Neural progenitor cell (in vitro differentiated cells): Measurements from ENCODE around the gene FAM43B. TPM values are rescaled to one million over a fixed set of nuclear protein-coding genes. Genes with fewer than 3 reads are reported as not detected.

Source experiments
- DNase-seq: peaks from one replicate; pipeline ENCODE4 v3.0.0-alpha.2; 2016; ENCODE audit warnings: low spot score
- H2AFZ ChIP-seq: fragments of 200-600 bp; sonication (generic); replicated peaks from 2 replicates; pipeline ENCODE4 v1.6.1; 2016; ENCODE audit warnings: antibody characterized with exemption
- H3F3A ChIP-seq: fragments of 200-600 bp; sonication (generic); 2 replicates; pipeline ENCODE4 v1.6.1; 2016; ENCODE audit warnings: antibody characterized with exemption, low read depth
- H3K27ac ChIP-seq: fragments of 200-600 bp; sonication (generic); 2 replicates; pipeline ENCODE4 v1.5.1; 2016; ENCODE audit warnings: mild to moderate bottlenecking
- H3K27me3 ChIP-seq: fragments of 200-600 bp; sonication (generic); 2 replicates; pipeline ENCODE4 v1.6.1; 2016; ENCODE audit warnings: mild to moderate bottlenecking, moderate library complexity
- H3K36me3 ChIP-seq: fragments of 200-600 bp; sonication (generic); 2 replicates; pipeline ENCODE4 v1.5.1; 2016
- H3K4me1 ChIP-seq: fragments of 200-600 bp; sonication (generic); 2 replicates; pipeline ENCODE4 v1.6.1; 2016; ENCODE audit warnings: mixed run types
- H3K4me2 ChIP-seq: fragments of 200-600 bp; sonication (generic); 2 replicates; pipeline ENCODE4 v1.6.1; 2016
- H3K4me3 ChIP-seq: fragments of 200-600 bp; sonication (generic); 2 replicates; pipeline ENCODE4 v1.5.1; 2016
- H3K79me2 ChIP-seq: fragments of 200-600 bp; sonication (generic); 2 replicates; pipeline ENCODE4 v1.6.1; 2016; ENCODE audit warnings: low read depth
- H3K9ac ChIP-seq: fragments of 200-600 bp; sonication (generic); 2 replicates; pipeline ENCODE4 v1.6.1; 2016
- H3K9me3 ChIP-seq: fragments of 200-600 bp; sonication (generic); 2 replicates; pipeline ENCODE4 v1.5.1; 2016; ENCODE audit warnings: low read depth
- H4K20me1 ChIP-seq: fragments of 200-600 bp; sonication (generic); 2 replicates; pipeline ENCODE4 v1.6.1; 2016; ENCODE audit warnings: low read depth
- H3K27ac Mint-ChIP-seq: 3 replicates; pipeline ENCODE4 v1.8.0; 2021; ENCODE audit warnings: mixed read lengths
- H3K27me3 Mint-ChIP-seq: 2 replicates; pipeline ENCODE4 v1.8.0; 2022; ENCODE audit warnings: low read depth, mild to moderate bottlenecking, inconsistent platforms, moderate library complexity, mixed read lengths; ENCODE audit not compliant: insufficient read depth
- H3K36me3 Mint-ChIP-seq: 3 replicates; pipeline ENCODE4 v1.8.0; 2021; ENCODE audit warnings: mixed read lengths
- H3K4me1 Mint-ChIP-seq: 3 replicates; pipeline ENCODE4 v1.8.0; 2021; ENCODE audit warnings: mixed read lengths
- H3K4me3 Mint-ChIP-seq: 3 replicates; pipeline ENCODE4 v1.8.0; 2021; ENCODE audit warnings: mild to moderate bottlenecking, moderate library complexity, mixed read lengths
- H3K9me3 Mint-ChIP-seq: 3 replicates; pipeline ENCODE4 v1.8.0; 2020; ENCODE audit warnings: mixed read lengths
- CTCF ChIP-seq: fragments of 200-600 bp; sonication (generic); IDR thresholded peaks from 2 replicates; pipeline ENCODE4 v1.5.1; 2017; ENCODE audit warnings: antibody characterized with exemption, mild to moderate bottlenecking
- EZH2 ChIP-seq: fragments of 200-600 bp; sonication (generic); IDR thresholded peaks from 2 replicates; pipeline ENCODE4 v1.6.1; 2017; ENCODE audit warnings: antibody characterized with exemption, mild to moderate bottlenecking, moderate library complexity
- EZH2phosphoT487 ChIP-seq: fragments of 200-600 bp; sonication (generic); IDR thresholded peaks from 2 replicates; pipeline ENCODE4 v1.6.1; 2017; ENCODE audit warnings: antibody characterized with exemption
- total RNA-seq: library from RNA; depleted of rRNA; stranded (reverse); fragments of >200 nt; gene quantifications from 2 replicates; pipeline ENCODE4 v1.2.3, GENCODE V29; 2015; ENCODE audit warnings: low replicate concordance

Gene FAM43B
- total RNA-seq, 1 donor from 2014 or later = not detected

GRCh38 chr1:20534659-20535417, 17.5 kb upstream of the FAM43B start:
- H3K36me3 Mint-ChIP-seq = no peaks in the 10 kb centered on the region
- no peak for DNase-seq
- H3F3A ChIP-seq = no peaks in the 10 kb centered on the region
- no peak overlapping the region for H3K4me3 Mint-ChIP-seq
- H3K4me1 ChIP-seq = no peaks in the 10 kb centered on the region
- no peaks in the 10 kb centered on the region for H3K79me2 ChIP-seq
- TF ChIP-seq CTCF = no peak
- no peak for TF ChIP-seq EZH2phosphoT487
- TF ChIP-seq EZH2 = no peak
- no peaks in the 10 kb centered on the region for H3K9me3 Mint-ChIP-seq
- no peak overlapping the region for H3K4me2 ChIP-seq
- no peak overlapping the region for H3K9ac ChIP-seq
- H3K36me3 ChIP-seq = no peaks in the 10 kb centered on the region
- H3K27ac ChIP-seq = no peak overlapping the region
- peaks cover 19% of the 10 kb centered on the region for H3K27me3 Mint-ChIP-seq
- H3K4me3 ChIP-seq = no peak overlapping the region
- H3K9me3 ChIP-seq = no peaks in the 10 kb centered on the region
- H3K4me1 Mint-ChIP-seq = peaks cover 10% of the 10 kb centered on the region
- no peaks in the 10 kb centered on the region for H4K20me1 ChIP-seq
- H3K27me3 ChIP-seq = peaks cover 95% of the 10 kb centered on the region
- no peak overlapping the region for H3K27ac Mint-ChIP-seq
- no peak overlapping the region for H2AFZ ChIP-seq

GRCh38 chr1:20538227-20538626, 14.1 kb upstream of the FAM43B start:
- Histone ChIP-seq H4K20me1 (no peaks in the 10 kb centered on the region), H3K27ac (no peak overlapping the region), H3K4me3 (no peak overlapping the region), H3K9ac (no peak overlapping the region), H3K4me1 (no peaks in the 10 kb centered on the region), H3K4me2 (no peak overlapping the region), H3K27me3 (peaks cover 100% of the 10 kb centered on the region), H3K79me2 (no peaks in the 10 kb centered on the region), H2AFZ (no peak overlapping the region), H3K9me3 (no peaks in the 10 kb centered on the region), H3K36me3 (no peaks in the 10 kb centered on the region), H3F3A (no peaks in the 10 kb centered on the region)
- no peak overlapping the region for H3K4me3 Mint-ChIP-seq
- TF ChIP-seq CTCF (no peak), EZH2phosphoT487 (no peak), EZH2 (no peak)
- H3K36me3 Mint-ChIP-seq = no peaks in the 10 kb centered on the region
- H3K27ac Mint-ChIP-seq = peak overlapping the region; percentile 36
- no peaks in the 10 kb centered on the region for H3K9me3 Mint-ChIP-seq
- peaks cover 15% of the 10 kb centered on the region for H3K27me3 Mint-ChIP-seq
- H3K4me1 Mint-ChIP-seq = peaks cover 2% of the 10 kb centered on the region
- DNase-seq = no peak

GRCh38 chr1:20538760-20539551, 13.4 kb upstream of the FAM43B start:
- no peaks in the 10 kb centered on the region for H3K9me3 Mint-ChIP-seq
- H3K27me3 Mint-ChIP-seq = peaks cover 13% of the 10 kb centered on the region
- no peaks in the 10 kb centered on the region for H3K36me3 ChIP-seq
- no peaks in the 10 kb centered on the region for H3K36me3 Mint-ChIP-seq
- H3K27ac Mint-ChIP-seq = no peak overlapping the region
- no peak overlapping the region for H3K4me2 ChIP-seq
- no peaks in the 10 kb centered on the region for H3K4me1 ChIP-seq
- H3K27ac ChIP-seq = no peak overlapping the region
- no peak overlapping the region for H2AFZ ChIP-seq
- no peaks in the 10 kb centered on the region for H3K9me3 ChIP-seq
- H3K4me1 Mint-ChIP-seq = peaks cover 1% of the 10 kb centered on the region
- no peak overlapping the region for H3K9ac ChIP-seq
- no peaks in the 10 kb centered on the region for H4K20me1 ChIP-seq
- H3K4me3 Mint-ChIP-seq = no peak overlapping the region
- TF ChIP-seq EZH2phosphoT487 (no peak), CTCF (no peak)
- H3K79me2 ChIP-seq = no peaks in the 10 kb centered on the region
- no peaks in the 10 kb centered on the region for H3F3A ChIP-seq
- peaks cover 100% of the 10 kb centered on the region for H3K27me3 ChIP-seq
- no peak for DNase-seq
- no peak overlapping the region for H3K4me3 ChIP-seq
